Measurements from ENCODE around the gene CERCAM.

GRCh38 chr9:128435611-128436010, 15.0 kb downstream of the CERCAM start:
- no peak for TF ChIP-seq GABPA (IDR thresholded peaks at IDR 0.05 in 1 of 2, conservative IDR thresholded peaks at IDR 0.05 in 1 of 2)
- TF ChIP-seq CTCF (IDR thresholded peaks at IDR 0.05; ENCODE audit: low read depth, low read length, missing input control), result no peak
- TF ChIP-seq TAF1 (conservative IDR thresholded peaks at IDR 0.05), result no peak
- TF ChIP-seq SP1 (IDR thresholded peaks at IDR 0.05), result no peak
- no peak for TF ChIP-seq MAX (IDR thresholded peaks at IDR 0.05)
- TF ChIP-seq FOXA1 (IDR thresholded peaks at IDR 0.05), result no peak
- TF ChIP-seq JUND (IDR thresholded peaks at IDR 0.05), result no peak
- TF ChIP-seq REST (IDR thresholded peaks at IDR 0.05), result no peak
- no peak for TF ChIP-seq RAD21 (IDR thresholded peaks at IDR 0.05)
- no peak for TF ChIP-seq HNF4A (conservative IDR thresholded peaks at IDR 0.05)
- TF ChIP-seq YY1 (IDR thresholded peaks at IDR 0.05), result no peak

Measured in liver (tissue), 3 donors.